ENCODE results near the gene STK25.

- TF ChIP-seq, protein P1, sequence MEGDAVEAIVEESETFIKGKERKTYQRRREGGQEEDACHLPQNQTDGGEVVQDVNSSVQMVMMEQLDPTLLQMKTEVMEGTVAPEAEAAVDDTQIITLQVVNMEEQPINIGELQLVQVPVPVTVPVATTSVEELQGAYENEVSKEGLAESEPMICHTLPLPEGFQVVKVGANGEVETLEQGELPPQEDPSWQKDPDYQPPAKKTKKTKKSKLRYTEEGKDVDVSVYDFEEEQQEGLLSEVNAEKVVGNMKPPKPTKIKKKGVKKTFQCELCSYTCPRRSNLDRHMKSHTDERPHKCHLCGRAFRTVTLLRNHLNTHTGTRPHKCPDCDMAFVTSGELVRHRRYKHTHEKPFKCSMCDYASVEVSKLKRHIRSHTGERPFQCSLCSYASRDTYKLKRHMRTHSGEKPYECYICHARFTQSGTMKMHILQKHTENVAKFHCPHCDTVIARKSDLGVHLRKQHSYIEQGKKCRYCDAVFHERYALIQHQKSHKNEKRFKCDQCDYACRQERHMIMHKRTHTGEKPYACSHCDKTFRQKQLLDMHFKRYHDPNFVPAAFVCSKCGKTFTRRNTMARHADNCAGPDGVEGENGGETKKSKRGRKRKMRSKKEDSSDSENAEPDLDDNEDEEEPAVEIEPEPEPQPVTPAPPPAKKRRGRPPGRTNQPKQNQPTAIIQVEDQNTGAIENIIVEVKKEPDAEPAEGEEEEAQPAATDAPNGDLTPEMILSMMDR (IDR thresholded peaks at IDR 0.05): no peak
- TF ChIP-seq EP300 (IDR thresholded peaks at IDR 0.05): no peak
Measured at GRCh38 chr2:241502281-241502680, 6.1 kb downstream of the STK25 start.

Measured in ovary (tissue), 3 donors.